Large intestine (tissue), 3 donors: ENCODE results near the gene SCAPER. TPM values are rescaled to one million over a fixed set of nuclear protein-coding genes. Genes with fewer than 3 reads are reported as not detected.

Experiments
- DNase-seq, 2 donors: peaks; one replicate each; pipeline versions ENCODE4 v3.0.0 to v3.0.0-alpha.2; 2013
- H3K27ac ChIP-seq: one replicate; pipeline ENCODE4 v1.5.1; 2013; ENCODE audit warnings: low read length
- H3K27me3 ChIP-seq: 2 replicates; pipeline ENCODE4 v1.6.1; 2013; ENCODE audit warnings: low read length; ENCODE audit not compliant: control insufficient read depth, insufficient read depth
- H3K36me3 ChIP-seq: 2 replicates; pipeline ENCODE4 v1.6.1; 2013; ENCODE audit warnings: low read length; ENCODE audit not compliant: control insufficient read depth, insufficient read depth
- H3K4me1 ChIP-seq: one replicate; pipeline ENCODE4 v1.6.1; 2013; ENCODE audit warnings: low read length; ENCODE audit not compliant: control insufficient read depth, insufficient read depth
- H3K4me3 ChIP-seq: one replicate; pipeline ENCODE4 v1.5.1; 2013; ENCODE audit warnings: low read length
- H3K9me3 ChIP-seq: one replicate; pipeline ENCODE4 v1.6.1; 2013; ENCODE audit warnings: mild to moderate bottlenecking, low read depth, low read length, moderate library complexity; ENCODE audit not compliant: control insufficient read depth
- WGBS: methylation state at CpG from one replicate; pipeline ENCODE4 v1.1.5; 2013; ENCODE audit warnings: low lambda C conversion rate; ENCODE audit not compliant: insufficient coverage; 5-methylcytosine and 5-hydroxymethylcytosine counted together
- polyA plus RNA-seq: library from polyadenylated mRNA; unstranded; fragments of 120-200 nt; gene quantifications from one replicate; pipeline ENCODE4 v1.2.1, GENCODE V29; 2013

The SCAPER gene
- polyA plus RNA-seq, 1 donor = 28.0 TPM

GRCh38 chr15:76470691-76471090 lies 434.4 kb downstream of the SCAPER start:
- Histone ChIP-seq H3K4me3 (no peak overlapping the region), H3K27me3 (no peaks in the 10 kb centered on the region), H3K36me3 (no peaks in the 10 kb centered on the region), H3K27ac (no peak overlapping the region), H3K9me3 (no peaks in the 10 kb centered on the region), H3K4me1 (no peaks in the 10 kb centered on the region)
- no peak for DNase-seq

GRCh38 chr15:76468722-76469121 lies 436.4 kb downstream of the SCAPER start:
- no CpG with 5 or more reads among the region's 2 CpGs for WGBS
- Histone ChIP-seq H3K4me1 (no peaks in the 10 kb centered on the region), H3K9me3 (no peaks in the 10 kb centered on the region), H3K27ac (no peak overlapping the region), H3K27me3 (no peaks in the 10 kb centered on the region), H3K4me3 (no peak overlapping the region), H3K36me3 (no peaks in the 10 kb centered on the region)
- no peak for DNase-seq

GRCh38 chr15:76467136-76467535 lies 438.0 kb downstream of the SCAPER start:
- no peak overlapping the region for H3K27ac ChIP-seq
- H3K36me3 ChIP-seq = no peaks in the 10 kb centered on the region
- no peak for DNase-seq
- H3K4me3 ChIP-seq = no peak overlapping the region
- WGBS = no CpG with 5 or more reads among the region's 1 CpG
- H3K27me3 ChIP-seq = no peaks in the 10 kb centered on the region
- no peaks in the 10 kb centered on the region for H3K9me3 ChIP-seq
- H3K4me1 ChIP-seq = no peaks in the 10 kb centered on the region

- Histone ChIP-seq H3K27ac (no peak overlapping the region), H3K4me3 (no peak overlapping the region), H3K27me3 (no peaks in the 10 kb centered on the region), H3K36me3 (no peaks in the 10 kb centered on the region), H3K4me1 (no peaks in the 10 kb centered on the region), H3K9me3 (no peaks in the 10 kb centered on the region)
- DNase-seq = no peak
- WGBS = no CpG with 5 or more reads among the region's 1 CpG
These were observed 439.4 kb downstream of the SCAPER start for GRCh38 chr15:76465728-76466127.

- Histone ChIP-seq H3K36me3 (no peaks in the 10 kb centered on the region), H3K27me3 (no peaks in the 10 kb centered on the region), H3K4me1 (no peaks in the 10 kb centered on the region), H3K27ac (no peak overlapping the region), H3K9me3 (no peaks in the 10 kb centered on the region), H3K4me3 (no peak overlapping the region)
- DNase-seq = no peak
- no CpG with 5 or more reads among the region's 2 CpGs for WGBS
These were observed 440.9 kb downstream of the SCAPER start for GRCh38 chr15:76464247-76464646.

- no peaks in the 10 kb centered on the region for H3K27me3 ChIP-seq
- no peak overlapping the region for H3K4me3 ChIP-seq
- H3K36me3 ChIP-seq = no peaks in the 10 kb centered on the region
- no peaks in the 10 kb centered on the region for H3K9me3 ChIP-seq
- no peaks in the 10 kb centered on the region for H3K4me1 ChIP-seq
- WGBS = 100% methylated on average over 1 of the region's 1 CpG
- no peak overlapping the region for H3K27ac ChIP-seq
- DNase-seq = no peak
These were observed 444.3 kb downstream of the SCAPER start for GRCh38 chr15:76460871-76461270.

- no peaks in the 10 kb centered on the region for H3K9me3 ChIP-seq
- no peaks in the 10 kb centered on the region for H3K27me3 ChIP-seq
- H3K36me3 ChIP-seq = no peaks in the 10 kb centered on the region
- no peaks in the 10 kb centered on the region for H3K4me1 ChIP-seq
- H3K27ac ChIP-seq = no peak overlapping the region
- no peak overlapping the region for H3K4me3 ChIP-seq
- whole genome bisulfite sequencing = 100% methylated on average over 3 of the region's 3 CpGs
- no peak for DNase-seq
These were observed 444.8 kb downstream of the SCAPER start for GRCh38 chr15:76460347-76460746.

- H3K27ac ChIP-seq = no peak overlapping the region
- WGBS = 71% methylated on average over 1 of the region's 1 CpG
- H3K36me3 ChIP-seq = no peaks in the 10 kb centered on the region
- no peaks in the 10 kb centered on the region for H3K9me3 ChIP-seq
- H3K4me1 ChIP-seq = peaks cover 4% of the 10 kb centered on the region
- no peaks in the 10 kb centered on the region for H3K27me3 ChIP-seq
- no peak overlapping the region for H3K4me3 ChIP-seq
- DNase-seq = no peak
These were observed 453.6 kb downstream of the SCAPER start for GRCh38 chr15:76451540-76451939.

- WGBS = 83% methylated on average over 1 of the region's 1 CpG
- no peak overlapping the region for H3K27ac ChIP-seq
- no peaks in the 10 kb centered on the region for H3K9me3 ChIP-seq
- H3K4me1 ChIP-seq = peaks cover 4% of the 10 kb centered on the region
- peak in 1 of 2 donors; percentile 4 for DNase-seq
- no peaks in the 10 kb centered on the region for H3K27me3 ChIP-seq
- no peak overlapping the region for H3K4me3 ChIP-seq
- no peaks in the 10 kb centered on the region for H3K36me3 ChIP-seq
These were observed 455.7 kb downstream of the SCAPER start for GRCh38 chr15:76449455-76449854.

GRCh38 chr15:76448755-76449154 lies 456.4 kb downstream of the SCAPER start:
- no peak overlapping the region for H3K27ac ChIP-seq
- DNase-seq = no peak
- 100% methylated on average over 1 of the region's 2 CpGs for WGBS

GRCh38 chr15:76447728-76448441 lies 457.3 kb downstream of the SCAPER start:
- Histone ChIP-seq H3K4me1 (peaks cover 4% of the 10 kb centered on the region), H3K27me3 (no peaks in the 10 kb centered on the region), H3K27ac (peak overlapping the region; percentile 2), H3K4me3 (no peak overlapping the region), H3K36me3 (no peaks in the 10 kb centered on the region), H3K9me3 (no peaks in the 10 kb centered on the region)
- 20% methylated on average over 1 of the region's 2 CpGs for WGBS
- DNase-seq = peak; percentile 55 to 81

More at GRCh38 chr15:76448755-76449154, 456.4 kb downstream of the SCAPER start:
- Histone ChIP-seq H3K9me3 (no peaks in the 10 kb centered on the region), H3K27me3 (no peaks in the 10 kb centered on the region), H3K4me1 (peaks cover 4% of the 10 kb centered on the region), H3K36me3 (no peaks in the 10 kb centered on the region), H3K4me3 (no peak overlapping the region)
